HG02852 (cell line): ENCODE measurements around the gene BICC1.
"Not testable (repeated sequence)": the region's sequence is repeated elsewhere in the genome, so short reads cannot be mapped to it uniquely, and the experiment has no call there.

Experiments used
- ATAC-seq: cut with Tn5 transposase; IDR thresholded peaks from one replicate; pipeline ENCODE4 v1.9.1; 2021; ENCODE audit warnings: mild to moderate bottlenecking, moderate library complexity; ENCODE audit not compliant: unreplicated experiment

The BICC1 gene

DNA sequence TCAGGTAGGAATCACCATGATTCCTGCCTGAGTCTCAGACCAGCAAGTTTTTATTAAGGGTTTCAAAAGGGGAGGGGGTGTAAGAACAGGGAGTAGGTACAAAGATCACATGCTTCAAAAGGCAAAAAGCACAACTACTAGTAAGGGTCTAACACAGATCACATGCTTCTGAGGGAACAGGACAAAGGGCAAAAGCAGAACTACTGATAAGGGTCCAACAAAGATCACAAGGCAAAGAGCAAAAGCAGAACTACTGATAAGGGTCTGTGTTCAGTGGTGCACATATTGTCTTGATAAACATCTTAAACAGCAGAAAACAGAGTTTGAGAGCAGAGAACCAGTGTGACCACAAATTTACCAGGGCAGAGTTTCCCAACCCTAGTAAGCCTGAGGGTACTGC, 84.5 kb downstream of the BICC1 start:
- not testable (repeated sequence) for ATAC-seq

DNA sequence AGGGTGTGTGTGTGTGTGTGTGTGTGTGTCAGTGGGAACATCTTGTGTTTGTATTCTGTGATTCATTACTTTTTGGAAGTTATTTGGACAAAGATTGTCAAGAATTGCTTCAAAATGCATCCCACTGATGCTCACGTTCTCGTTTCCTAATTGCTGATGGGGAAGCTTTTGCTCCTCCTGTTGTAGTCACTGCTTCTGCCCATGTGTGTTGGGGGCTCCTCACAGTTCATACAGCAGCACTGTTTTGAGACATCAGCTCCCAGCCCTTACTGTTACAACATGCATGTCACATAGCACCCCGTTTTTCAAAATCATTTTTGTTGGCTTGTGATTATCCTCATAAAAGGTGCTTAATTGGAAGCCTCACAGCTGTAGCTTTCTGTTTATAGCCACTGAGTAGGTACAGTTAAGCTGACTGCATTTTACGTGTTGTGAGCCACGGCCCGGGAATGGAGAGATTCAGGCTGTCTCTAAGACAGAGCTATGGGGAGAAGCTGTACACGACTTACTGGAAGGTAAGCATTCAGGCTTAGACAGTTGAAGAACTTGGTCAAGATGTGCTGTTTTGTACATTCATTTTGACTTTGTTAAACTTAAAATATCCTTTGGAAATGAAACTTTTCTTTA, 87.4 kb downstream of the BICC1 start:
- ATAC-seq, result no peak

- ATAC-seq, result no peak
These were observed 95.7 kb downstream of the BICC1 start for GRCh38 chr10:58608351-58608750.

GRCh38 chr10:58608826-58609531, 96.3 kb downstream of the BICC1 start:
- no peak for ATAC-seq

- no peak for ATAC-seq
These were observed 97.0 kb downstream of the BICC1 start for GRCh38 chr10:58609532-58610150.

GRCh38 chr10:58615237-58615935, 102.7 kb downstream of the BICC1 start:
- no peak for ATAC-seq

DNA sequence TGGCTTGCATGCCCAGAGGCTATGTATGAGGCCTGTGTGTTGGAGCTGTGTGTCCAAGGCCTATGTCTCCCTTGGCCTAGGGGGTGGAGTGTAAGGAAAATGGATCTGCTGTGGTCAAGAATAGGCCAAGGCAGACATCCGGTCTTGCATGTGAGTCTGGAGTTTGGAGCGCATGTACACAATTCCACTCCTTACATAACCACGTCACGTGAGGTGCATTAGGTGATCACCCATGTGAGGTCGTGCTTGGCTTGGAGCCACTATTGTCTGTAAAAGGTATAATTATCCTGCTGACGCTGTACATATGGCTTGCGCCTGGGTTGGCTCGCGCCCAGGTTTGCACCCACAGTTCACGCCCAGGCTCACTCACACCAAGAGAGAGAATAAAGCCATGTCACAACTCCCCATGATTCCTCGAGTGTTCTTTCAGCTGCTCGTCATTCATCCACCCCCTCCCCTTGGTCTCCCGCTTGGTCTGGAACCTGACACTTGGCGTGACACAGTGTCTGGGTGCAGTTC, 105.5 kb downstream of the BICC1 start:
- no peak for ATAC-seq

GRCh38 chr10:58621379-58622077, 108.9 kb downstream of the BICC1 start:
- ATAC-seq, result no peak

- ATAC-seq, result no peak
These were observed 109.6 kb downstream of the BICC1 start for GRCh38 chr10:58622246-58622645.

DNA sequence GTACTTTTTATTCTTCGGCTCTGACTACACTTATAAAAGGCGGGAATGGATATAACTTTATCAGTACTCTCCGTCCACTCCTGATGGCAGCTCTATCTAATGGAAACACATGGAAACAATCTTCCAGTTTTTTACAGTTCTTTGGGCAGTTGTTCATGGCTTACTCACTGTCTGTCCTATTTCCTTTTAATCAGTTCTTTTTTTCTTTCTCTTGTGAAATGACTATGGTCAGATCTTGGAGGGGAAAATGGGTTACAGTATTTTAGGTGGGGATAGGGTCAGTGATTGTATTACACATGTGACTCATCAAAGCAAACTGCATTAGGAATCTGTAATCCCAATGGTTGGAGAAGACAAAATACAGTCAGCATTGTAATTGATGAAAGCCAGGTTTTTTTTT, 112.4 kb downstream of the BICC1 start:
- no peak for ATAC-seq

DNA sequence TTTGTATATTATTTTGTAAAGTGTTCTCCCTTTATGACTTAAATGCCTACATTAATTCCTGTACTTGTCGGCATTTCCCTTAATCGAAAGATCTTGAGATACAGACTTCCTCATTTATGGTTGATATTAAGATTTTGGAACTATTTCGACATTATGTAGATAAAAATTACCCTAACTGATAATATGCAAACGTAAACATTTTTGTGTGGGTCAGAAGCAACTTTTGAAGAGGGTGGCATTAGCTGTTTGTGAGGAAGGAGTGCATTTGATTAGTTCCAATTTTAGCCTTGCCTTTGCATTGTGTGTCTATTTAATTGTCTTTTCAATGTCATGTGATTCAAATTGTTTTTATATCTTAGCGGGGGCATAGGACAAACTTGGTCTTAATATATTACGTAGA, 114.7 kb downstream of the BICC1 start:
- ATAC-seq, result no peak

GRCh38 chr10:58631715-58632114, 119.0 kb downstream of the BICC1 start:
- ATAC-seq, result no peak

DNA sequence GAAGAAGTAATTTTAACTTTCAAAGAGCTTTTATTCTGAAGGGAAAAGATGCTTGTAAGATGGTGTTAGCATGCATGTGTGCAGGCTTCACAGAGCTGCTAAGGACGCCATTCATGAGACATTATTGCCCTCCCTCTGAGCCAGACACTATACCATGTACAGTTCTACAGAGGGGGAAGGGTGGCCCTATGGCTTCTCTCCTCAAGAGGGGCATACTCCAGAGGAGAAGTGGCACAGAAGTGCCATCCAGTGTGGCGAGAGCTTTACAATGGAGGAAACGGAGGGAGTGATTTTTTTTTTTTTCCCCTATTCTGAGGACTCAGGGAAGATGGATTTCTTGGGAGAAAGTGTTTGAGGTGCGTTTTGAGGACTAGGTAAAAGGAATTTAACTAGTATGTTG, 119.5 kb downstream of the BICC1 start:
- ATAC-seq, result no peak

- ATAC-seq, result no peak
These were observed 124.7 kb downstream of the BICC1 start for GRCh38 chr10:58637352-58637751.

DNA sequence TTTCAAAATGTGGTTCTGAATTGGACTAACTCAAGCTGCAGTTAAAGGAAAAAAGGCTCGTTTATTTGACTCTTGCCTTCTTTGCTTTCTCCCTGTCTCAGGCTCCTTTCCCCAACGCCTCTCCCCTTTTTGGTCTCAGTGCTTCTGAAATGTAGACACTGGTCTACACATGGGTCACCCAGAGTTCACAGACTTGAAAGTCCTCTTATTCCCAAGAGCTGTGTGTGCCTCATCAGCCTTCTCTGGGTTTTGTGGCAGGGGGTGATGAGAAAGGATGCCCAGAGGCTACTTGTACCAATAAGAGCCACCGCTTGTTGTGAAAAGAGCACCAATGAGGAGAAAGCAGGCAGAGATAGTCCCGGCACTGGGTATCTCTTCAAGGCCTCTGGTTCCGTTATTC, 125.7 kb downstream of the BICC1 start:
- ATAC-seq, result no peak

DNA sequence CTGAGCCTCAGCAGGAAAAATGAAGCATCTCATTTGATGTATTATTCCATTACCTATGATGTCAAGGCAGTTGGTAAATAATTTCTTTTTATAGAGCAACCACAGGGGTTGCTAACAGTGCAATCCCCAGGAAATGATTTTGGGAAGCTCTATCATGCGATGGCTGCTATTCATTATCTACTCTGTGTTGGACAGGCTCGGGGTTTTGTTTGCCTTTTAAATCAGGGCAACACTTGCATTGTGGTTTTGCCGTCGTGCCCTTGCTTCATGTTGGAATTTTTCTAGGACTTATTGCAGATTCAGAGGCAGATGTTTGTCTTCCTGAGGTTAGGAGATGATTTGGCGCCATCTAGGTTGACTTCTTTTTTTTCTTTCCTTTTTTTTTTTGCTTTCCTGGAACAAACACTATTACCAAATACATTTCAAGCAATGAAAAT, 128.4 kb downstream of the BICC1 start:
- ATAC-seq, result no peak

DNA sequence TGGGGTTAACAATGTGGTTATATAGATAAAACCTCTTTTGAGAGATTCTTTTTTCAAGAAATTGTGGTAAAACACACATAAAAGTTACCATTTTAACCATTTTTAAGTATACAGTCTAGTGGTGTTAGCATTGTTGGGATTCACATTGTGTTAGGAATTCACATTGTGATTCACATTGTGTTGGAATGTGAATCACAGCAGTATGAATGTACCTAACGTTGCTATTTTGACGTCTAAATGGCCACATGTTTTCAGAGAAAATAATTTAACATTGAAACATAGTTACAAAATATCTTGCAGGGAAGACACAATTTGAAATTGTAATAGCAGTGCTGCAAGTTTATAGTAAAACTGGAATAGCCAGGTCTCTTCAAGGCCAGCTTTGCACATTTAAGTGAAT, 129.0 kb downstream of the BICC1 start:
- no peak for ATAC-seq

- ATAC-seq, result no peak
These were observed 129.6 kb downstream of the BICC1 start for GRCh38 chr10:58642283-58642682.

- ATAC-seq, result no peak
These were observed 130.3 kb downstream of the BICC1 start for GRCh38 chr10:58642916-58643428.

- ATAC-seq, result no peak
These were observed 131.6 kb downstream of the BICC1 start for GRCh38 chr10:58644311-58644710.
